IMR-90 (cell line): ENCODE measurements around the gene LDLRAD4. TPM values are rescaled to one million over a fixed set of nuclear protein-coding genes. Genes with fewer than 3 reads are reported as not detected.

Source experiments
- ATAC-seq: fragments of 200-7000 bp; cut with Tn5 transposase; 2 replicates; pipeline ENCODE4 v1.9.1; 2020; ENCODE audit warnings: low read depth, mild to moderate bottlenecking, moderate library complexity
- BruUV-seq: library from RNA; stranded (reverse); fragments of 400-500 nt; replicated peaks from 2 replicates; lab custom pipeline; 2021; lab: Mats Ljungman, UMichigan
- CTCF ChIA-PET: fragments of 300-600 bp; formaldehyde crosslinking; extraction: SDS; loops from one replicate; lab custom pipeline; 2021; ENCODE audit warnings: antibody characterized with exemption; lab: Yijun Ruan, JAX
- POLR2A ChIA-PET: fragments of 300-600 bp; sonication (Branson Sonifier 250); formaldehyde crosslinking; loops from one replicate; lab custom pipeline; 2022; ENCODE audit warnings: antibody characterized with exemption; ENCODE audit not compliant: unreplicated experiment; lab: Charles Lee
- DNase-seq: peaks from one replicate; pipeline ENCODE4 v3.0.0; 2013
- H2AFZ ChIP-seq: replicated peaks from 2 replicates; pipeline ENCODE3; 2013; ENCODE audit warnings: low read length, mild to moderate bottlenecking; ENCODE audit not compliant: poor library complexity
- H2AK5ac ChIP-seq: 2 replicates; pipeline ENCODE4 v1.6.1; 2013; ENCODE audit warnings: low read depth, low read length, inconsistent platforms
- H2AK9ac ChIP-seq: replicated peaks from 2 replicates; pipeline ENCODE3; 2013; ENCODE audit warnings: mild to moderate bottlenecking, low read depth, low read length, moderate library complexity; ENCODE audit not compliant: poor library complexity
- H2BK120ac ChIP-seq: 2 replicates; pipeline ENCODE4 v1.6.1; 2013; ENCODE audit warnings: low read depth, low read length, inconsistent platforms
- H2BK15ac ChIP-seq: 3 replicates; pipeline ENCODE4 v1.6.1; 2013; ENCODE audit warnings: low read depth, low read length, inconsistent platforms
- H2BK20ac ChIP-seq: 2 replicates; pipeline ENCODE4 v1.6.1; 2013; ENCODE audit warnings: low read depth, mild to moderate bottlenecking, inconsistent platforms, low read length, moderate library complexity
- H2BK5ac ChIP-seq: 2 replicates; pipeline ENCODE4 v1.6.1; 2013; ENCODE audit warnings: mild to moderate bottlenecking, low read depth, low read length, inconsistent platforms; ENCODE audit not compliant: poor library complexity, severe bottlenecking
- H3K14ac ChIP-seq: replicated peaks from 2 replicates; pipeline ENCODE4 v1.6.1; 2013; ENCODE audit warnings: low read depth, low read length, inconsistent platforms
- H3K18ac ChIP-seq: 2 replicates; pipeline ENCODE4 v1.6.1; 2013; ENCODE audit warnings: low read depth, low read length, control low read depth
- H3K23ac ChIP-seq: 2 replicates; pipeline ENCODE4 v1.6.1; 2013; ENCODE audit warnings: low read depth, low read length, inconsistent platforms
- H3K27ac ChIP-seq: 2 replicates; pipeline ENCODE4 v1.5.1; 2013; ENCODE audit warnings: mild to moderate bottlenecking, control low read depth, low read length; ENCODE audit not compliant: insufficient read depth
- H3K27me3 ChIP-seq: 2 replicates; pipeline ENCODE4 v1.6.1; 2013; ENCODE audit warnings: low read length; ENCODE audit not compliant: control insufficient read depth, insufficient read depth
- H3K36me3 ChIP-seq: 2 replicates; pipeline ENCODE4 v1.6.1; 2013; ENCODE audit warnings: low read length, mixed read lengths; ENCODE audit not compliant: control insufficient read depth, insufficient read depth
- H3K4ac ChIP-seq: 2 replicates; pipeline ENCODE4 v1.6.1; 2013; ENCODE audit warnings: low read depth, low read length, inconsistent platforms
- H3K4me1 ChIP-seq: 2 replicates; pipeline ENCODE4 v1.6.1; 2013; ENCODE audit warnings: low read length, mixed read lengths; ENCODE audit not compliant: control insufficient read depth, insufficient read depth
- H3K4me2 ChIP-seq: 2 replicates; pipeline ENCODE4 v1.6.1; 2013; ENCODE audit warnings: low read depth, mild to moderate bottlenecking, control low read depth, low read length, moderate library complexity
- H3K4me3 ChIP-seq: 2 replicates; pipeline ENCODE4 v1.5.1; 2013; ENCODE audit warnings: low read depth, mild to moderate bottlenecking, control low read depth, low read length, moderate library complexity; ENCODE audit not compliant: insufficient read depth
- H3K56ac ChIP-seq: 2 replicates; pipeline ENCODE4 v1.6.1; 2013; ENCODE audit warnings: low read length, inconsistent platforms; ENCODE audit not compliant: insufficient read depth; ENCODE audit errors: extremely low read depth
- H3K79me1 ChIP-seq, 2 experiments: 2 replicates each; pipeline ENCODE4 v1.6.1; 2013; ENCODE audit warnings: low read length in 2 of 2, inconsistent platforms in 1 of 2, low read depth in 1 of 2
- H3K9ac ChIP-seq: 2 replicates; pipeline ENCODE4 v1.6.1; 2013; ENCODE audit warnings: low read depth, low read length, control low read depth
- H3K9me1 ChIP-seq: 2 replicates; pipeline ENCODE4 v1.6.1; 2013; ENCODE audit warnings: low read length, inconsistent platforms; ENCODE audit not compliant: insufficient read depth
- H3K9me3 ChIP-seq: 2 replicates; pipeline ENCODE4 v1.6.1; 2013; ENCODE audit warnings: low read length; ENCODE audit not compliant: control insufficient read depth, insufficient read depth
- H4K20me1 ChIP-seq: 2 replicates; pipeline ENCODE4 v1.6.1; 2013; ENCODE audit warnings: low read length, inconsistent platforms; ENCODE audit not compliant: insufficient read depth
- H4K5ac ChIP-seq: 2 replicates; pipeline ENCODE4 v1.6.1; 2013; ENCODE audit warnings: mild to moderate bottlenecking, low read depth, low read length, control low read depth
- H4K8ac ChIP-seq, 2 experiments: 2 replicates each; pipeline ENCODE4 v1.6.1; 2013; ENCODE audit warnings: low read depth in 2 of 2, low read length in 2 of 2, control low read depth in 1 of 2, inconsistent platforms in 1 of 2
- H4K91ac ChIP-seq: 2 replicates; pipeline ENCODE4 v1.6.1; 2013; ENCODE audit warnings: low read depth, low read length, inconsistent platforms; ENCODE audit not compliant: insufficient read depth
- CEBPB ChIP-seq: IDR thresholded peaks from 2 replicates; pipeline ENCODE4 v1.6.1; 2012; ENCODE audit warnings: low read depth, low read length, improper control_type of control experiment
- CHD1 ChIP-seq: IDR thresholded peaks from 2 replicates; pipeline ENCODE4 v1.6.1; 2012; ENCODE audit warnings: low read depth, low read length, improper control_type of control experiment
- MXI1 ChIP-seq: IDR thresholded peaks from 2 replicates; pipeline ENCODE4 v1.6.1; 2012; ENCODE audit warnings: low read depth, mild to moderate bottlenecking, low read length, moderate library complexity, borderline replicate concordance
- POLR2A ChIP-seq: IDR thresholded peaks from 2 replicates; pipeline ENCODE4 v1.6.1; 2012; ENCODE audit warnings: mild to moderate bottlenecking, low read depth, low read length
- SMC3 ChIP-seq: fragments of 150-350 bp; IDR thresholded peaks from 2 replicates; pipeline ENCODE4 v1.6.1; 2016; ENCODE audit warnings: low read depth, mild to moderate bottlenecking, antibody characterized with exemption, low read length, moderate library complexity
- WGBS, 2 experiments: methylation state at CpG; one replicate each; pipeline versions ENCODE4 v1.1.5 to v1.1.7; 2013; ENCODE audit warnings: missing lambda C conversion rate in 2 of 2; ENCODE audit not compliant: insufficient read length in 1 of 2; ENCODE audit errors: extremely low coverage in 2 of 2; 5-methylcytosine and 5-hydroxymethylcytosine counted together
- dilution Hi-C: fragments of 300-500 bp; cut with HindIII; formaldehyde crosslinking; loops from one replicate; pipeline ENCODE4 v1.14.3; 2018; ENCODE audit warnings: low sequenced_read_pairs; ENCODE audit not compliant: unreplicated experiment
- in situ Hi-C: fragments of 300-500 bp; cut with MboI; formaldehyde crosslinking; loops from 3 replicates; pipeline ENCODE4 v1.14.3; 2019; ENCODE audit warnings: low sequenced_read_pairs, inconsistent platforms, mixed read lengths
- intact Hi-C: fragments of 100-400 bp; cut with micrococcal nuclease; formaldehyde crosslinking; loops from 2 replicates; pipeline ENCODE4 v1.10.0; 2022
- polyA plus RNA-seq, 3 experiments: library from polyadenylated mRNA; depleted of rRNA; stranded (reverse); fragments of >200 nt; gene quantifications; 2 replicates each; pipeline ENCODE4 v1.2.3, GENCODE V29; 2012; ENCODE audit warnings: low replicate concordance in 1 of 3
- total RNA-seq: library from RNA; depleted of rRNA; stranded (reverse); fragments of >200 nt; gene quantifications from 2 replicates; pipeline ENCODE4 v1.2.3, GENCODE V29; 2012

Gene LDLRAD4
- total and polyA plus RNA-seq, 2 of the 4 experiments (the other 2 are of a cell fraction): not detected

DNA sequence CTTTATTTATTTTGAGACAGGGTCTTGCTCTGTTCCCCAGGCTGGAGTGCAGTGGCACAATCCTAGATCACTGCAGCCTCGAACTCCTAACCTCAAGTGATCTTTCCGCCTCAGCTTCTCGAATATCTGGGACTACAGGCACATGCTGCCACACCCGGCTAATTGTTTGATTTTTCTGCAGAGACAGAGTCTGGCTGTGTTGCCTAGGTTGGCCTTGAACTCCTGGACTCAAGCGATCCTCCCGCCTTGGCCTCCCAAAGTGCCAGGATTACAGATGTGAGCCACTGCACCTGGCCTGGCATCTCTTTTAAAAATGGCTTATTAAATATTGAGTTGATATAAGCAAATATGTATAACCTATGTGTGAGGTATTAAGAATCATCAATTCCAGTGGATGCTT, 298.3 kb downstream of the LDLRAD4 start:
- Histone ChIP-seq H3K4me1 (no peaks in the 10 kb centered on the region), H4K91ac (no peak overlapping the region), H3K4me2 (no peak overlapping the region), H3K79me1 (no peaks in the 10 kb centered on the region), H2BK120ac (no peak overlapping the region), H2AK5ac (no peak overlapping the region), H3K27me3 (no peaks in the 10 kb centered on the region; the same call in 1 of the 2 replicates), H3K4ac (no peak overlapping the region), H2AFZ (no peak overlapping the region), H4K8ac (no peak overlapping the region), H2BK5ac (no peak overlapping the region), H3K14ac (no peak overlapping the region), H3K18ac (no peak overlapping the region), H3K9me3 (no peaks in the 10 kb centered on the region), H2BK20ac (no peak overlapping the region), H3K36me3 (no peaks in the 10 kb centered on the region), H3K23ac (no peak overlapping the region), H2BK15ac (no peak overlapping the region), H3K27ac (no peak overlapping the region), H4K5ac (no peak overlapping the region), H3K56ac (no peak overlapping the region), H3K9ac (no peak overlapping the region), H2AK9ac (no peak overlapping the region), H3K4me3 (no peak overlapping the region), H3K9me1 (no peaks in the 10 kb centered on the region), H4K20me1 (no peaks in the 10 kb centered on the region)
- intact Hi-C loops (no loop called here), in situ Hi-C loops (no loop called here), dilution Hi-C loops (no loop called here)
- POLR2A ChIA-PET: no interaction called here
- DNase-seq (no peak), ATAC-seq (no peak)
- CTCF ChIA-PET: no interaction called here
- no TSS peak for BruUV-seq
- TF ChIP-seq SMC3 (no peak), MXI1 (no peak), POLR2A (no peak), CEBPB (no peak), CHD1 (no peak)
- WGBS, 2 experiments: no CpG with 5 or more reads among the region's 6 CpGs
